ENCODE data around the gene AP4S1.

Gene AP4S1

DNA sequence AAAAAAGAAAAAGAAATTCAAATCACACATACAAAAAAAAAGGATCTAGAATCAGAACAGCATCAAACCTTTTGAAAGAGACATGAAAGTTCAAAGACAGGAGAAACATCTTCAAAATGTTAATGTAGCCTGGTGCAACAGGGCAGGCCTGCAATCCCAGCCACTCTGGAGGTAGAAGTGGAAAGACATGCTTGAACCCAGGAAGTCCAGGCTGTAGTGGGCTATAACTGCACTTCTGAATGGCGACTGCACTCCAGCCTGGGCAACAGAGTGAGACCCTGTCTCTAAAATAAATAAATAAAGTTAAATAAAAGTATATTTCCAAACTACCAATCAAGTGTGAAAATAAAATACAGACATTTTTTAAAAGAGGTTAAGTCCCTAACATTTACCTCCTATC, 18.7 kb upstream of the AP4S1 start:
- no peak for DNase-seq (ENCODE audit: low read depth in 3 of 3)

DNA sequence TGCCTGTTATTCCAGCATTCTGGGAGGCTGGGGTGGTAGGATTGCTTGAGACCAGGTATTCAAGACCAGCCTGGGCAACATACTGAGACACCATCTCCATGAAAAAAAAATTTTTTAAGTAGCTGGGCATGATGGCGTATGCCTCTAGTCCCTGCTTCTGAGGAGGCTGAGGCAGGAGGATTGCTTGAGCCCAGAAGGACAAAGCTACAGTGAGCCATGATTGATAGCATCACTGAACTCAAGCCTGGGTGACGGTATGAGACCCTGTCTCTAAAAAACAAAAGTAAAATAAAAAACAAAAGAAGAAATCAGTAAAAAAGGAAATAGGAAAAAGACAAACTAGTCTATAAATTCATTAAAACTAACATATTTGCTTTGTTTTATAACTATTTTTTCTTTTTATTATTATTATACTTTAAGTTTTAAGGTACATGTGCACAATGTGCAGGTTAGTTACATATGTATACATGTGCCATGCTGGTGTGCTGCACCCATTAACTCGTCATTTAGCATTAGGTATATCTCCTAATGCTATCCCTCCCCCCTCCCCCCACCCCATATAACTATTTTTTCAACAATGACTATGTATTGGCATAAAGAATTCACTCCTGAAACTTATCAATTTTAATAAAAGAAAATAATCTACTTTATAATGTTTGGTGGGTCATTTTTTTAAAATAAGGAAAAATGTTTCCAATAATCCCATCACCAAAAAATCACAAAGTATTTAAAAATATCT, 15.4 kb upstream of the AP4S1 start:
- no peak for DNase-seq (ENCODE audit: low read depth in 3 of 3)

DNA sequence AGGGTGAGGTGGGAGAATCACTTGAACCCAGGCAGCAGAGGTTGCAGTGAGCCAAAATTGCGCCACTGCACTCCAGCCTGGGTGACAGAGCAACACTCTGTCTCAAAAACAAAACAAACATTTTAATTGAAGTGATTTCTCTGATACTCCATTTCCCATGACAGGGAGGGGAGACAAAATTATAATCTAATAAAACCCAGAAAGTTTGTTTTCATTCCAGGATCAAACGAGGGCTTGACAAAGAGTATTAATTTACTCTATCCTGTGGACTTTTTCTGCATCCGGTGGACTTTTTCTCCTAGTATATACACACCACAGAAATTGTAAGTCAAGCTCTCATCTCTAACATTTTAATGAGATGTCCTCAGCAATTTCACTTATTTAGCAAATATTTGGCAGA, 14.5 kb upstream of the AP4S1 start:
- no peak for DNase-seq (ENCODE audit: low read depth in 3 of 3)

DNA sequence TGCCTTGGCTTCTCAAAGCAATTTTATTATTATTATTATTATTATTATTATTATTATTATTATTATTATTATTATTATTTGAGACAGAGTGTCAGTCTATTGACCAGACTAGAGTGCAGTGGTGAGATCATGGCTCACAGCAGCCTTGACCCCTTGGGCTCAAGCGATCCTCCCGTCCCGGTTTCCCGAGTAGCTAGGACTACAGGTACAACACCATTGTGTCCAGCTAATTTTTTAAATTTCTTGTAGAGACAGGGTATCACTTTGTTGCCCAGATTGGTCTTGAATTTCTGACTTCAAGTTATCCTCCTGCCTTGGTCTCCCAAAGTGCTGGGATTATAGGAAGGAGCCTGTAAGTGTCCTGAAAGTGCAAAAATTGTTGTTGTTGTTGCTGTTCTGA, 11.6 kb upstream of the AP4S1 start:
- no peak for DNase-seq (ENCODE audit: low read depth in 3 of 3)

DNA sequence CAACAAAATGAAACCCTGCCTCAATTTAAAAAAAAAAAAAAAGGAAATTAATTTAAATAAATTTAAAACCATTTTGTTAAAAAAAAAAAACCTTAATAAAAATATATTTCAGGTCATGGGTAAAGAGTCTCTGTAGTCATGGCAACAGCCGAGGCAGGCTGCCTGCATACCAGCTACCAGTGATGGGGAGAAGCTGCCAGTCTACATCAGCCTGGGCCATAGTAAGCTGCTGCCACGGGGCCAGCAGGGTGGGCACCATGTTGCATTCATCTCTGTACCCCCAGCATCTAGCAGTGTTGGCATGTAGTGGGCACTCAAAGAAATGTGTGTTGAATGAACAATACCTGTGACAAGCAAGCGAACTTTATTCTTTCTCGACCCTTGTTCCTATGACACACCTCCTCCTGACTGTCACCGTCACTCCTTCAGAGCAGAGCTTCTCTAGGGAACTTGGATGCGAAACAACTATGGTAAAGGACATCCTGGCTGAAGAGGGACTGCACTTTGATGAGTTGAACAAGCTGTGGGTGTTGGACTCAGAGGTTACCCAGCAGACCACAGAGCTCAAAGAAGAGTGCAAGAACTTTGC, 7.3 kb upstream of the AP4S1 start:
- DNase-seq (ENCODE audit: low read depth in 3 of 3) = no peak

DNA sequence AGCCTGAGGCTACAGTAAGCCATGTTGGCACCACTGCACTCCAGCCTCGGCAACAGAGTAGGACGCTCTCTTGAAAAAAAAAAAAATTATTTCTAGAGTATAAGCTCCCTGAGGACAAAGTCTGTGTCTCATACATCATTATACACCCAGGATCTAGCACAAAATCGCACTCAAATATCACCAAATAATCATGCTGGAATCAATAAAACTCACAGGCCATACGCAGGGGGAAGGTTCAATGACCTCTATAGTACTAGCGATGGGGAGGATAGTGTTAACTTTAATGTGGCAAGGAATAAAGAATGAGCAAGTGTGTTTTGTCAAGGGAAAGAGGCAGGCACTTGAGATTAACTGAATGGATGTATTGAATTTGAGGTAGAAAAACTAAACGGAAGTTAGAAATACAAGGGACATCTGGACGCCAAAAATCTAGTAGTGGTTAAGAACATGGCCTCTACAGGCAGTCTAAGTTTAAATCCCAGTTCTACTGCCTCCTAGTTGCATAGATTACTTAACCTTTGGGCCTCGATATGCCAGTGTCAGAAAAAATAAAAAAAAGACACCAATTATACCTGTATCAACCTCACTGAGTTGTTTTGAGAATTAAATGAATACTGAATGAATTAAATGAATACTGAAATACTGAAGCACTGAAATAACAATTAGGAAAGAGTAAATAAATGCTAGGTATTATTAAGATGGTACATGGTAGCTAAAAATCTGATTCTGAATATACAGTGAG, 4.4 kb upstream of the AP4S1 start:
- no peak for DNase-seq (ENCODE audit: low read depth in 3 of 3)

DNA sequence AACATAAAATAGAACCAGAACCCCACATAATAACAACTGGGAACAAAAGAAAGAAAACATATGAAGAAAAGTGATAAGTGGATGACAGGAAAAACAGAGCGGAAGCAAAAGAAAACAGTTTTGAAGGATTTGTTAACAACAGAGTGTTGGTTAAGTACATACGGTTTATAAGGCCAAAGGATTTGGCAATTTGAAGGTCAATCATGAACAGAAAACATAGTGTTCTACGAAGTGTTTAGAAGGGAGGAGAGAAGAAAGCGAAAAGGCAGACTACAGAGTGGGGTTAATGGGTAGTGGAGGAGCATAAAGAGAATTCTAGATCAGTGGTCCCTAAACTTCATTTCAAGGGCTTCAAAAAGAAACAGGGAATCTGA, 3.9 kb upstream of the AP4S1 start:
- no peak for DNase-seq (ENCODE audit: low read depth in 3 of 3)

DNA sequence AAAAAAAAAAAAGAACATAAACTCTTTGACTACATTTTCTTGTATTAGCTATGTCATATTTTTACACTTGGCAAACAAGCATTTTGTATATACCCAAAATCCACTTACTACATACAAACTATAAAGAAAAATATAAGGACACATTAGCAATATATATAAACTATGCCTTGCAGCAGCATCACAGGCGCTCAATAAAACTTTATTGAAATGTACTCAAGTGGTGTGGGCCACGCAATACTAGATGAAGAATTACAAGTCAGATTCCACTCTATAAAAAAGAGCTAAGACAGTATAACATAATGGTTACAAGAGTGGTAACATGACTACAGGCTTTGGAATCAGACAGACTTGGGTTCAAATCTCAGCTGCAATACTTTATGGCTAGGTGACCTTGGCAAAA, 3.1 kb upstream of the AP4S1 start:
- DNase-seq (ENCODE audit: low read depth in 3 of 3) = no peak

DNA sequence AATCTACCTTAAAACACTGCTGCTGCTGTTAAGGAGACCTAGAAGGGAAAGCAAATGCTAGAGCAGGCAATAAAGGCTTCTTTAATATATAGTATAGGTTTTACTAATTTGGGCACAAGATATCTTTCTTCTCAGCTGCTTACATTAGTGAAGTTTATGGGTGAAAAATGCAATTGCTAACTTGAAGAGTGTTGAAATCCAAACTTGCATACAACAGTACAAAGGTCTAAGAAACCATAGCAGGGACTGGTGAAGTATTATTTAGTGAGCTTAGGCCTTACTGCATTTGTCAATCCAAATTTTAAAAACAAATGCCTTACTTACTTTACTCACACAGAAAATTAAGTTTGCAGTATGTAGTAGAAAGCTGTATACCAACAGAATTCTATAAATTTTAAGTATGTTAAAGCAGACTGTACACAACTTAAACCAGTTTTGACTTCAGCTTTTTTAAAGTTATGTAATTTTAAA, 1.4 kb upstream of the AP4S1 start:
- no peak for DNase-seq (ENCODE audit: low read depth in 3 of 3)

DNA sequence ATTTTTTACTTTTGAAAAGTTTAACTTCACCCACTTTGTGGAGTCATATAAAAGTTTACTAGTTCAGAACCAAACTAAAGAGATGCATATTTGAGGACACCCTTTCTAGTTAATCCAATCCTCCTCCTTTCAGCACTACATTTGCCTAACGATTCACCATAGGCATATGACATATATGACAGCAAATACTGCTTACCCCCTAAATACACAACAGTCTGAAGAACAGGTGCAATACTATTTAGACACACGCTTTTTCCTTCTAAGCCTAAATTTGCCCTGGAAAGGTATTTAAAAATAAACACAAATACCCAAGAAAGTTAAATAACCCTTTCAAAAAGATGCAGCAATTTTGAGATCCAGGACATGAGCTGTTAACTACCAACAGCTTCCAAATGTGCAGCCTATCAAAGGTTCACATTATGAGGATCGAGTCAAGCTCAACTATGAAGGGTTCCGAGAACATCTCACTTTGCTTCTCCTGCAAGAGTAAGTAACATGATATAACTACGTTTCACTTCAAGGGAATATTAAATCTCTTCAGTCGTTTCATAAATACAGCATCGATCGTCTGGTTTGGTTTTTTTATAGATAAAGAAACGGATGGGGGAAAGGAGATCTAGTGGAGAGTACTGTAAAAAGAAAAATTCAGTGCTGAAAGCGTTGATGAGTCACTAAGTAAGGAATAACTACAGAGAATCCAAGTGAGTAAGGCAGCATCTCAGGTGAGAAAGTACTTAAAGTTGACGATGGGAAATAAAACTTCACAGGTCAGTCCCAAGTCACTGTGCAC, 677 bp upstream of the AP4S1 start:
- no peak for DNase-seq (ENCODE audit: low read depth in 3 of 3)

DNA sequence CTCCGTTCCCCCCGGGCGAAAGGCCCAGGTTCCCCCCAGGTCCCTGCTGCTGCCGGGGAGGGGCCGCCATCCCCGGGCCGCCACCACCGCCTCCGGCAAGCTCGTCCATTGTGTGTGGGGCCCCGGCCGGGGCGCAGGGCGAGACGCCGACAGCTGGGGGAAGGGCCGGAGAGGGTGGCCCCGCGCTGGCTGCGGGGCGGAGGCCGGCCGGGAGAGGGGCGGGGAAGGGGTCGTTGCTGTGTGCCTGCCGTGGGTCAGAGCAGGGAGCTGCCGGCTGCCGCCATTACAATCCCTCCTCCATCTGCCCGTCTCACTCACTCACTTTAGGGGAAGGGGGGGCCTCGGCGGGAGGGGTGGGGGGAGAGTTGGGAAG, 614 bp downstream of the AP4S1 start, which contains the start of gene STRN3:
TSS of gene STRN3 (minus strand) at position 303 of the 373 bp plus-strand sequence. CDS start at position 109, 194 bp downstream.
- DNase-seq (ENCODE audit: low read depth in 3 of 3) = no peak

DNA sequence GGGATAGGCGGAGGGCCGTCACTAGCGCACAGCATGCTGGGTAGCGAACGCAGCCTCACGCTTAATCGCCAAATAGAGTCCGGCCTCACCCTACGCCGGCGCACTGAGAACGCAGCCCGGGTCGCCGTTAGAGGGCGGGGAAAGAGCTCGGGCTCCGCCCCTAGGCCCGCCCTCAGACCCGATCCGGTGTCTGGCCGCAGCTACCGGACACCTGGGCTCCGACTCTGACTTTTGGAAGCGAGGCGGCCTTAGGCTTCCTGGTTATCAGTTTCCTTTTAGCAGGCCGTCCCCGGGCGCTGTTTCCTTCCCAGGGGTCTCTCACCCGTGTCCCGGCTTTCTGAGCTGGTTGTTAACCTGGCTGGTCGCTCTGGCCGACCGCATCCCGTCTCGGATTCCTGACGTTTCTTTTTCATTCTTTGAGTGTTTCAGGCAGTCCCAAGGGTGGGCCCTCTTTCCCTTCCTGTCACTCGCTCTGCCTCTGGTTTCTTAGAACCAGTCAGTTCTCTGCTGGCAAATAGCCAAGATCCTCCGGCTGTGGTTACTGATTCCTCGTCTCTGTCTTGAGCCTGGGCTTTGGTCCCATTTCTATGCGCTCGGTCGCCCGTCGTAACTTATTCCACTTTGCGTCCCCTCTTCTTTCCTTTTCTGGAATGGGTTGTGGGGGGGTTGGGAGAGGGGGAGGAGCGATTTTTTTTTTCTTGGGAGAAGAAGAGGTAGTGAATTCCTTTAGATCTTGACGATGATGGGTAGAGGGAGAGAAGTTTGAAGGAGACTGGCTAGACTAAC, 1.2 kb downstream of the AP4S1 start:
- peak; percentile 82 to 90 (median 86) for DNase-seq (ENCODE audit: low read depth in 3 of 3)

DNA sequence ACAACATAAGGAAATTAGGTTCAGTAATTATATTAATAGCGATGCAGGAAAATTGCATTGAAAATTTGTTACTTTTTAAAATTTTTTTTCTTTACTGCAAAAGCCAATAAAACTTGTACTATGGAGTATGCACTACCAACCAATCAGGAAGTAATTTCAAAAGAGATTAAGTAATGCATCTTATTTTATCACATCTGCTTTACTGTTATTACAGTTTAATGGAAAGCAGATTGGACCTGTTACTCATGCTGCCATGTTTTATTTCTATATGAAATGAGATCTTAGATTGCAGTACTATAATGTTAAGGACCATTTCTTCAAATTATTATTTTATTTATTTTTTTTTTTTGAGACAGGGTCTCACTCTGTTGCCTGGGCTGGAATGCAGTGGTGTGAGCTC, 2.4 kb downstream of the AP4S1 start:
- no peak for DNase-seq (ENCODE audit: low read depth in 3 of 3)

DNA sequence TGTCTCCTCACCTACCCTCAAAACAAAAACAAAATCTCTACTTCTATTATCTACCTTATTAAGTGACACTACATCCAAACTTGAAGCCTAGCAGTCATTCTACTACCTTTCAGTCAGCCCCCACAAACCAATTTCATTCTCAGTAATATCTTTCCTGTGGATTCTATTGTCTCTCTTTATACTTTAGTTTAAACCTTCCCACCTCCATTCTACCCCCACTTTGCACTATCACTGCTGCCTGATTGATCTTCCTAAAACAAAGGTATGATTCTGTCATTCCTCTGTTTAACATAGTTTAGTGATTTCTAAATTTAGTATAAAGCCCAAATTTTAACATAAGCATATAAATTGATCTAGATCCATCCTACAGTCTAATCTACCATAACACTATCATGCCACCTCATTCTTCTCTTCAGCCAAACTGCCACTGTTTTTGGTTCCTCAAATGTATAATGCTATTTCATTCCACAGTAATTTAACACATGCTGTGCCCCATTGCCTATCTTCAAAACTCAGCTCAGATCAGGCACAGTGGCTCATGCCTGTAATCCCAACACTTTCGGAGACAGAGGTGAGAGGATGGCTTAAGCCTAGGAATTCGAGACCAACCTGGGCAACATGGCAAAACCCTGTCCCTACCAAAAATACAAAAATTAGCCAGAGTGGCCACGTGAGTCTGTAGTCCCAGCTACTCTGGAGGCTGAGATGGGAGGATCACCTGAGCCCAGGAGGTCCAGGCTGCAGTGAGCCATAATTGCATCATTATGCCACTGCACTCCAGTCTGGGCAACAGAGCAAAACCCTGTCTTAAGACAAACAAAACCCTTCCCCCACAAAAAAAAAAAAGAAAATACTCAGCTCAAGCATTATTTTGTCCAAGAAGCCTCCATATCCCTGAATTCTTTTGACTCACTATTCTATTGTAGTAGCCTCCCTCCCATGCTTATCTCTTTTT, 3.8 kb downstream of the AP4S1 start:
- no peak for DNase-seq (ENCODE audit: low read depth in 3 of 3)

DNA sequence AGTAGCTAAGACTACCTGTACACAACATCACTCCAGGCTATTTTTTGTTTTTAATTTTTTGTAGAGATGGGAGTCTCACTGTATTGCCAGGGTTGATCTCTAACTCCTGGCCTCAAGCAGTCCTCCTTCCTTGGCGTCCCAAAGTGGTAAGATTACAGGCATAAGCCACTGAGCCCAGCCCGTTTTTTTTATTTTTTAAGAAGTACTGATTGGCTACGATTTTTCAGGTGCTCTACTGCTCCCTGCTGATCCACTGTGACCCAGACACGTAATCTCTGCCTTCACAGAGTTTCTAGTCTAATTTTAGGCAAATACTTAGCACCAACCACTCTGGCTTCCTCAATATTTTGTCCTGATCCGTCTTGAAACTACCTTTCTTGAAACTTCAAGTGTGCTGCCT, 5.0 kb downstream of the AP4S1 start:
- no peak for DNase-seq (ENCODE audit: low read depth in 3 of 3)

DNA sequence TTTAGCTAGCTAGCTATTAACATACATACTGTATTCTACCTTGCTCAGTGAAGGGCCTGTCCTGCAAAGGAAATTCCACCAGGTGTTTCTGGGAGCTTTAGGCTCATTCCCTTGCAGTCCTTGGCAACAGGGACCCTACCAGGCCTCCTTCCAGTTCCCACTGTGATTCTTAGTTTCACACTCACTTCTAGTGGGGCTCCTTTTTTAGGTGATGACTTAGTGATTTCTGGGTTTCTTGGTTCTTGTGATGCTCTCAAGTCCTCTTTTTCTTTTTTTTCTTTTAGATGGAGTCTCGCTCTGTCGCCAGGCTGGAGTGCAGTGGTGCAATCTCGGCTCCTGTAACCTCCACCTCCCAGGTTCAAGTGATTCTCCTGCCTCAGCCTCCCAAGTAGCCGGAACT, 11.1 kb downstream of the AP4S1 start:
- DNase-seq (ENCODE audit: low read depth in 3 of 3) = no peak

DNA sequence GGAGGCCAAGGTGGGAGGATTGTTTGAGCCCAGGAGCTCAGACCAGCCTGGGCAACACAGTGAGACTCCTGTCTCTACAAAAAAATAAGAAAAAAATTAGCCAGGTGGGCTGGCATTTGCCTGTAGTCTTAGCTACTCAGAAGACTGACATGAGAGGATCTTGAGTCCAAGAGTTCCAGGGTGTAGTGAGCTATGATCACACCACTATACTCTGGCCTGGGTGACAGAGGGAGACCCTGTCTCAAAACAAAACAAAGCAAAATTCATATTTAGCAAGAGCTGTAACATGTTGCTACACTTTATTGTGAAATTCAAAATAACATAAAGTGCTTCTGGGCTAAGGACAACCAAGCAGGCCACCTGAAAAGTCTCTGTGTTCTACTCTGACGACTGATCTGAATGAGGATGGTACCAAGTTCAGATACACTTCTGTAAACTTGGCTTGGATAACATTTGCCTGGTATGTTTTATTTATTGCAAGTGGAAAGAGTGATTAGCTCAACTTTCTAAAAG, 12.3 kb downstream of the AP4S1 start:
- no peak for DNase-seq (ENCODE audit: low read depth in 3 of 3)

DNA sequence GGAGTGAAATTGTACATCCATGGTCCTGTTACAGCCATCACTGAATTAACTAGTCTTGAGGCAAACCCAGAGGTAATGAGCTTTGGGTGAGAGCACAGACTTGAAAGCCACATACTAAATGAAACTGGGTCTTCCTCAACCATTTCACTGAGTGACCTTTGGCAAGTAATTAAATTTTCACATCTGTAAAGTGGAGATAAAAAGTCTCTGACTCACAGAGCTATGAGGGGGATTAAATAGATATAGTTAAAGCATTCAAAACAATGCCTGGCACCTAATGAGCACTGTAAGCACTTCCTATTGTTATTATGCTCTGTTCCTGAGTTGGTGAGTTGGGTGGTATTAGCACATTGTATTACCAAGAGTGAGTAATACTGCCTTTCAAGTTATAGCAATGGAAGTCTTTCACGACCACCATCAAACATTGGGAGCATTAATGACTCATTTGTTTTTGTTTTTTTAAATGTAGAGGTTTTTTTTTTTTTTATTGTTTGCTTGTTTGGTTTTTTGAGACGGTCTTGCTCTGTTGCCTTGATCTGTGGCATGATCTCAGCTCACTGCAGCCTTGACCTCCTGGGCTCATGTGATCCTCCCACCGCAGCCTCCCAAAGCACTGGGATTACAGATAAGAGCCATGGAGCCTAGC, 13.2 kb downstream of the AP4S1 start:
- DNase-seq (ENCODE audit: low read depth in 3 of 3) = no peak

DNA sequence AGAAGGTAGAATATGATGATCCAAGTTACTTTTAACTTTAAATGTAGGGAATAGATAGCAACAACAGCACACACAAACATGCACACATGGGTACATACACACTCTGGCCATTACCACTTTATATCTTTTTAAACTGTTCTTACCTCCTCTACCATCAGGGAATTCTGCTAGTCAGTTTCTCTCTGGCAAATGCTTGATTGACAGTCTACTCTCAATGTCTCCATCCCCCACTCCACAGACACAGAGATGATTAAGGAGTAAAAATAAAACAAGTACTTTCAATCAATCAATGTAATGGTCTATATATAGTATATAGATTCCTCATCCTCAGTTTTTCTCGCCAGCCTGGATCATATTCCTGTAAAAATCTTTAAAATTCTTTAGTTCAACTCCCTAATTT, 16.9 kb downstream of the AP4S1 start:
- DNase-seq (ENCODE audit: low read depth in 3 of 3) = no peak

All from stimulated activated CD4-positive, alpha-beta T cell treated with anti-CD3 and anti-CD28 coated beads, TNF-alpha, amount 100 ng/mL, for 24 hours (primary cell).